A673 (cell line): ENCODE results near the gene PDCD6IP. TPM values are rescaled to one million over a fixed set of nuclear protein-coding genes. Genes with fewer than 3 reads are reported as not detected.

ENCODE experiments used
- BruUV-seq: library from RNA; stranded (reverse); fragments of 400-500 nt; replicated peaks from 2 replicates; lab custom pipeline; 2021; lab: Mats Ljungman, UMichigan
- CTCF ChIA-PET: fragments of 300-600 bp; sonication (Branson Sonifier 250); formaldehyde crosslinking; loops from one replicate; lab custom pipeline; 2022; ENCODE audit warnings: antibody characterized with exemption; lab: Charles Lee
- POLR2A ChIA-PET: fragments of 300-600 bp; sonication (Branson Sonifier 250); formaldehyde crosslinking; loops from one replicate; lab custom pipeline; 2022; ENCODE audit warnings: antibody characterized with exemption; ENCODE audit not compliant: low non-redundant PET; lab: Charles Lee
- DNase-seq: peaks from one replicate; pipeline ENCODE4 v3.0.0-alpha.2; 2015; ENCODE audit warnings: low spot score
- H3K27ac ChIP-seq: fragments of 200-600 bp; sonication (generic); 2 replicates; pipeline ENCODE4 v1.5.1; 2016; ENCODE audit warnings: mixed run types, low read depth, mild to moderate bottlenecking, mixed read lengths, antibody characterized with exemption, low read length; ENCODE audit not compliant: poor library complexity, severe bottlenecking
- H3K27me3 ChIP-seq: fragments of 200-600 bp; sonication (generic); replicated peaks from 2 replicates; pipeline ENCODE4 v1.6.1; 2017; ENCODE audit warnings: mixed run types, low read depth, mild to moderate bottlenecking, mixed read lengths, antibody characterized with exemption, low read length; ENCODE audit not compliant: insufficient read depth, poor library complexity
- H3K36me3 ChIP-seq: fragments of 200-600 bp; sonication (generic); 2 replicates; pipeline ENCODE4 v1.6.1; 2016; ENCODE audit warnings: mixed run types, mild to moderate bottlenecking, mixed read lengths, antibody characterized with exemption, low read length; ENCODE audit not compliant: insufficient read depth, poor library complexity, severe bottlenecking
- H3K4me1 ChIP-seq: fragments of 200-600 bp; sonication (generic); 2 replicates; pipeline ENCODE4 v1.6.1; 2017; ENCODE audit warnings: mixed run types, mild to moderate bottlenecking, mixed read lengths, antibody characterized with exemption, low read length; ENCODE audit not compliant: insufficient read depth, poor library complexity, severe bottlenecking
- H3K4me3 ChIP-seq: fragments of 200-600 bp; sonication (generic); 2 replicates; pipeline ENCODE4 v1.5.1; 2016; ENCODE audit warnings: low read depth, mixed run types, mild to moderate bottlenecking, mixed read lengths, low read length; ENCODE audit not compliant: poor library complexity, severe bottlenecking
- H3K9me3 ChIP-seq: fragments of 200-600 bp; sonication (generic); 2 replicates; pipeline ENCODE4 v1.6.1; 2016; ENCODE audit warnings: mixed run types, low read depth, mild to moderate bottlenecking, mixed read lengths, antibody characterized with exemption, low read length; ENCODE audit not compliant: poor library complexity, severe bottlenecking
- CTCF ChIP-seq: fragments of 300-800, 200-600 bp; sonication (generic); conservative IDR thresholded peaks from 2 replicates; pipeline ENCODE4 v1.5.1; 2017; ENCODE audit warnings: low read depth, mild to moderate bottlenecking, antibody characterized with exemption, low read length, moderate library complexity, mixed read lengths
- EZH2 ChIP-seq: fragments of 200-600 bp; sonication (generic); IDR thresholded peaks from 2 replicates; pipeline ENCODE4 v1.6.1; 2017; ENCODE audit warnings: borderline replicate concordance, low read depth, mild to moderate bottlenecking, mixed read lengths, antibody characterized with exemption, low read length; ENCODE audit not compliant: poor library complexity, severe bottlenecking
- intact Hi-C: fragments of 100-400 bp; cut with micrococcal nuclease; formaldehyde crosslinking; loops from one replicate; pipeline ENCODE4 v1.10.0; 2022; ENCODE audit not compliant: unreplicated experiment
- total RNA-seq: library from RNA; stranded (reverse); gene quantifications from 2 replicates; pipeline ENCODE4 v1.2.3, GENCODE V29; 2021

The PDCD6IP gene
- total RNA-seq, 1 experiment from 2014 or later: 230 TPM

- CTCF ChIA-PET: no interaction called here
- Histone ChIP-seq H3K27me3 (no peaks in the 10 kb centered on the region), H3K4me3 (no peak overlapping the region), H3K4me1 (no peaks in the 10 kb centered on the region), H3K9me3 (no peaks in the 10 kb centered on the region), H3K36me3 (no peaks in the 10 kb centered on the region), H3K27ac (no peak overlapping the region)
- intact Hi-C loops: no loop called here
- POLR2A ChIA-PET: no interaction called here
- no peak for TF ChIP-seq EZH2
- no peak for TF ChIP-seq CTCF
- DNase-seq: no peak
- no TSS peak for BruUV-seq
Observed at GRCh38 chr3:33877187-33877586, 78.8 kb downstream of the PDCD6IP start.

DNA sequence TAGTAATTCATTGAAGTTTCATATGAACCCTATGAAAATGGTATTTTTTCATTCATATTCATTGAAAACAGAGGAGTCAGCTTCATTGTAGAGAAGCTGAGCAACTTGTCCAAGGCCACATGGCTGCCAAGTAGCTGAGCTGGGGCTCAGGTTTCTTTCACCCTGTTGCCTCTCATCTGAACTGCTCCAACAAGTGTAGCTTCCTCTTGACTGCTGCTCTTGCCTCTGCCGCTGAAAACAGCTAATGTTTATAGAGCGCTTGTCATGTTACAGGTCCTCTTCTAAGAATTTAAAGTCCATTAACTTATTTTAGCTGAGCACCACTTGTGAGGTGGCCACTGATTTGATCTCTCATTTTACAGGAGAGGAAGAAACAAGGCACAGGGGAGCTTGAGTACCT lies 81.1 kb downstream of the PDCD6IP start:
- POLR2A ChIA-PET: no interaction called here
- intact Hi-C loops: no loop called here
- no peak for DNase-seq
- Histone ChIP-seq H3K27me3 (no peaks in the 10 kb centered on the region), H3K9me3 (no peaks in the 10 kb centered on the region), H3K4me3 (no peak overlapping the region), H3K36me3 (no peaks in the 10 kb centered on the region), H3K4me1 (peaks cover 19% of the 10 kb centered on the region), H3K27ac (no peak overlapping the region)
- CTCF ChIA-PET: no interaction called here
- BruUV-seq: no TSS peak
- no peak for TF ChIP-seq EZH2
- no peak for TF ChIP-seq CTCF

- Histone ChIP-seq H3K9me3 (no peaks in the 10 kb centered on the region), H3K4me1 (peaks cover 22% of the 10 kb centered on the region), H3K4me3 (no peak overlapping the region), H3K36me3 (no peaks in the 10 kb centered on the region), H3K27me3 (no peaks in the 10 kb centered on the region), H3K27ac (no peak overlapping the region)
- ChIA-PET CTCF (no interaction called here), POLR2A (no interaction called here)
- TF ChIP-seq EZH2: no peak
- TF ChIP-seq CTCF: no peak
- DNase-seq: no peak
- BruUV-seq: no TSS peak
- intact Hi-C loops: loop anchor here (2.0 kb wide), 1 partner anchor 999 kb away; no protein-coding TSS in a partner anchor
Observed at GRCh38 chr3:33881156-33882064, 83.0 kb downstream of the PDCD6IP start.
